IMR-90 (cell line): ENCODE measurements around the gene RTN3. TPM values are rescaled to one million over a fixed set of nuclear protein-coding genes. Genes with fewer than 3 reads are reported as not detected.

ENCODE experiments used
- ATAC-seq: fragments of 200-7000 bp; cut with Tn5 transposase; 2 replicates; pipeline ENCODE4 v1.9.1; 2020; ENCODE audit warnings: low read depth, mild to moderate bottlenecking, moderate library complexity
- BruUV-seq: library from RNA; stranded (reverse); fragments of 400-500 nt; replicated peaks from 2 replicates; lab custom pipeline; 2021; lab: Mats Ljungman, UMichigan
- CTCF ChIA-PET: fragments of 300-600 bp; formaldehyde crosslinking; extraction: SDS; loops from one replicate; lab custom pipeline; 2021; ENCODE audit warnings: antibody characterized with exemption; lab: Yijun Ruan, JAX
- POLR2A ChIA-PET: fragments of 300-600 bp; sonication (Branson Sonifier 250); formaldehyde crosslinking; loops from one replicate; lab custom pipeline; 2022; ENCODE audit warnings: antibody characterized with exemption; ENCODE audit not compliant: unreplicated experiment; lab: Charles Lee
- DNase-seq: peaks from one replicate; pipeline ENCODE4 v3.0.0; 2013
- H2AFZ ChIP-seq: replicated peaks from 2 replicates; pipeline ENCODE3; 2013; ENCODE audit warnings: low read length, mild to moderate bottlenecking; ENCODE audit not compliant: poor library complexity
- H2AK5ac ChIP-seq: 2 replicates; pipeline ENCODE4 v1.6.1; 2013; ENCODE audit warnings: low read depth, low read length, inconsistent platforms
- H2AK9ac ChIP-seq: replicated peaks from 2 replicates; pipeline ENCODE3; 2013; ENCODE audit warnings: mild to moderate bottlenecking, low read depth, low read length, moderate library complexity; ENCODE audit not compliant: poor library complexity
- H2BK120ac ChIP-seq: 2 replicates; pipeline ENCODE4 v1.6.1; 2013; ENCODE audit warnings: low read depth, low read length, inconsistent platforms
- H2BK15ac ChIP-seq: 3 replicates; pipeline ENCODE4 v1.6.1; 2013; ENCODE audit warnings: low read depth, low read length, inconsistent platforms
- H2BK20ac ChIP-seq: 2 replicates; pipeline ENCODE4 v1.6.1; 2013; ENCODE audit warnings: low read depth, mild to moderate bottlenecking, inconsistent platforms, low read length, moderate library complexity
- H2BK5ac ChIP-seq: 2 replicates; pipeline ENCODE4 v1.6.1; 2013; ENCODE audit warnings: mild to moderate bottlenecking, low read depth, low read length, inconsistent platforms; ENCODE audit not compliant: poor library complexity, severe bottlenecking
- H3K14ac ChIP-seq: replicated peaks from 2 replicates; pipeline ENCODE4 v1.6.1; 2013; ENCODE audit warnings: low read depth, low read length, inconsistent platforms
- H3K18ac ChIP-seq: 2 replicates; pipeline ENCODE4 v1.6.1; 2013; ENCODE audit warnings: low read depth, low read length, control low read depth
- H3K23ac ChIP-seq: 2 replicates; pipeline ENCODE4 v1.6.1; 2013; ENCODE audit warnings: low read depth, low read length, inconsistent platforms
- H3K27ac ChIP-seq: 2 replicates; pipeline ENCODE4 v1.5.1; 2013; ENCODE audit warnings: mild to moderate bottlenecking, control low read depth, low read length; ENCODE audit not compliant: insufficient read depth
- H3K27me3 ChIP-seq: 2 replicates; pipeline ENCODE4 v1.6.1; 2013; ENCODE audit warnings: low read length; ENCODE audit not compliant: control insufficient read depth, insufficient read depth
- H3K36me3 ChIP-seq: 2 replicates; pipeline ENCODE4 v1.6.1; 2013; ENCODE audit warnings: low read length, mixed read lengths; ENCODE audit not compliant: control insufficient read depth, insufficient read depth
- H3K4ac ChIP-seq: 2 replicates; pipeline ENCODE4 v1.6.1; 2013; ENCODE audit warnings: low read depth, low read length, inconsistent platforms
- H3K4me1 ChIP-seq: 2 replicates; pipeline ENCODE4 v1.6.1; 2013; ENCODE audit warnings: low read length, mixed read lengths; ENCODE audit not compliant: control insufficient read depth, insufficient read depth
- H3K4me2 ChIP-seq: 2 replicates; pipeline ENCODE4 v1.6.1; 2013; ENCODE audit warnings: low read depth, mild to moderate bottlenecking, control low read depth, low read length, moderate library complexity
- H3K4me3 ChIP-seq: 2 replicates; pipeline ENCODE4 v1.5.1; 2013; ENCODE audit warnings: low read depth, mild to moderate bottlenecking, control low read depth, low read length, moderate library complexity; ENCODE audit not compliant: insufficient read depth
- H3K56ac ChIP-seq: 2 replicates; pipeline ENCODE4 v1.6.1; 2013; ENCODE audit warnings: low read length, inconsistent platforms; ENCODE audit not compliant: insufficient read depth; ENCODE audit errors: extremely low read depth
- H3K79me1 ChIP-seq, 2 experiments: 2 replicates each; pipeline ENCODE4 v1.6.1; 2013; ENCODE audit warnings: low read length in 2 of 2, inconsistent platforms in 1 of 2, low read depth in 1 of 2
- H3K9ac ChIP-seq: 2 replicates; pipeline ENCODE4 v1.6.1; 2013; ENCODE audit warnings: low read depth, low read length, control low read depth
- H3K9me1 ChIP-seq: 2 replicates; pipeline ENCODE4 v1.6.1; 2013; ENCODE audit warnings: low read length, inconsistent platforms; ENCODE audit not compliant: insufficient read depth
- H3K9me3 ChIP-seq: 2 replicates; pipeline ENCODE4 v1.6.1; 2013; ENCODE audit warnings: low read length; ENCODE audit not compliant: control insufficient read depth, insufficient read depth
- H4K20me1 ChIP-seq: 2 replicates; pipeline ENCODE4 v1.6.1; 2013; ENCODE audit warnings: low read length, inconsistent platforms; ENCODE audit not compliant: insufficient read depth
- H4K5ac ChIP-seq: 2 replicates; pipeline ENCODE4 v1.6.1; 2013; ENCODE audit warnings: mild to moderate bottlenecking, low read depth, low read length, control low read depth
- H4K8ac ChIP-seq, 2 experiments: 2 replicates each; pipeline ENCODE4 v1.6.1; 2013; ENCODE audit warnings: low read depth in 2 of 2, low read length in 2 of 2, control low read depth in 1 of 2, inconsistent platforms in 1 of 2
- H4K91ac ChIP-seq: 2 replicates; pipeline ENCODE4 v1.6.1; 2013; ENCODE audit warnings: low read depth, low read length, inconsistent platforms; ENCODE audit not compliant: insufficient read depth
- BHLHE40 ChIP-seq: fragments of 150-350 bp; IDR thresholded peaks from 2 replicates; pipeline ENCODE4 v1.6.1; 2016; ENCODE audit warnings: mild to moderate bottlenecking, low read depth, low read length
- CEBPB ChIP-seq: IDR thresholded peaks from 2 replicates; pipeline ENCODE4 v1.6.1; 2012; ENCODE audit warnings: low read depth, low read length, improper control_type of control experiment
- CHD1 ChIP-seq: IDR thresholded peaks from 2 replicates; pipeline ENCODE4 v1.6.1; 2012; ENCODE audit warnings: low read depth, low read length, improper control_type of control experiment
- CTCF ChIP-seq: conservative IDR thresholded peaks from 2 replicates; pipeline ENCODE4 v1.5.1; 2012; ENCODE audit warnings: mild to moderate bottlenecking, low read depth, low read length, improper control_type of control experiment
- ELK1 ChIP-seq: fragments of 150-350 bp; IDR thresholded peaks from 2 replicates; pipeline ENCODE4 v1.6.1; 2016; ENCODE audit warnings: low read depth, mild to moderate bottlenecking, low read length, moderate library complexity, borderline replicate concordance
- FOS ChIP-seq: fragments of 150-350 bp; IDR thresholded peaks from 2 replicates; pipeline ENCODE4 v1.6.1; 2016; ENCODE audit warnings: low read depth, low read length
- MAFK ChIP-seq: IDR thresholded peaks from 2 replicates; pipeline ENCODE4 v1.6.1; 2012; ENCODE audit warnings: low read depth, low read length, improper control_type of control experiment
- MAZ ChIP-seq: IDR thresholded peaks from 2 replicates; pipeline ENCODE4 v1.6.1; 2012; ENCODE audit warnings: low read depth, mild to moderate bottlenecking, low read length, improper control_type of control experiment, moderate library complexity, borderline replicate concordance
- MXI1 ChIP-seq: IDR thresholded peaks from 2 replicates; pipeline ENCODE4 v1.6.1; 2012; ENCODE audit warnings: low read depth, mild to moderate bottlenecking, low read length, moderate library complexity, borderline replicate concordance
- NFE2L2 ChIP-seq: fragments of 150-350 bp; IDR thresholded peaks from 2 replicates; pipeline ENCODE4 v1.6.1; 2016; ENCODE audit warnings: low read depth, mild to moderate bottlenecking, low read length
- POLR2A ChIP-seq: IDR thresholded peaks from 2 replicates; pipeline ENCODE4 v1.6.1; 2012; ENCODE audit warnings: mild to moderate bottlenecking, low read depth, low read length
- RAD21 ChIP-seq: IDR thresholded peaks from 2 replicates; pipeline ENCODE4 v1.6.1; 2012; ENCODE audit warnings: low read length, improper control_type of control experiment
- RCOR1 ChIP-seq: IDR thresholded peaks from 2 replicates; pipeline ENCODE4 v1.6.1; 2012; ENCODE audit warnings: mild to moderate bottlenecking, low read length, improper control_type of control experiment; ENCODE audit not compliant: insufficient replicate concordance
- RFX5 ChIP-seq: IDR thresholded peaks from 2 replicates; pipeline ENCODE4 v1.8.0; 2012; ENCODE audit warnings: low read depth, mild to moderate bottlenecking, low read length, moderate library complexity
- SMC3 ChIP-seq: fragments of 150-350 bp; IDR thresholded peaks from 2 replicates; pipeline ENCODE4 v1.6.1; 2016; ENCODE audit warnings: low read depth, mild to moderate bottlenecking, antibody characterized with exemption, low read length, moderate library complexity
- USF2 ChIP-seq: fragments of 150-350 bp; IDR thresholded peaks from 2 replicates; pipeline ENCODE4 v1.6.1; 2017; ENCODE audit warnings: mild to moderate bottlenecking, antibody characterized with exemption, low read length, low read depth
- WGBS, 2 experiments: methylation state at CpG; one replicate each; pipeline versions ENCODE4 v1.1.5 to v1.1.7; 2013; ENCODE audit warnings: missing lambda C conversion rate in 2 of 2; ENCODE audit not compliant: insufficient read length in 1 of 2; ENCODE audit errors: extremely low coverage in 2 of 2; 5-methylcytosine and 5-hydroxymethylcytosine counted together
- dilution Hi-C: fragments of 300-500 bp; cut with HindIII; formaldehyde crosslinking; loops from one replicate; pipeline ENCODE4 v1.14.3; 2018; ENCODE audit warnings: low sequenced_read_pairs; ENCODE audit not compliant: unreplicated experiment
- in situ Hi-C: fragments of 300-500 bp; cut with MboI; formaldehyde crosslinking; loops from 3 replicates; pipeline ENCODE4 v1.14.3; 2019; ENCODE audit warnings: low sequenced_read_pairs, inconsistent platforms, mixed read lengths
- intact Hi-C: fragments of 100-400 bp; cut with micrococcal nuclease; formaldehyde crosslinking; loops from 2 replicates; pipeline ENCODE4 v1.10.0; 2022
- polyA plus RNA-seq, 3 experiments: library from polyadenylated mRNA; depleted of rRNA; stranded (reverse); fragments of >200 nt; gene quantifications; 2 replicates each; pipeline ENCODE4 v1.2.3, GENCODE V29; 2012; ENCODE audit warnings: low replicate concordance in 1 of 3
- total RNA-seq: library from RNA; depleted of rRNA; stranded (reverse); fragments of >200 nt; gene quantifications from 2 replicates; pipeline ENCODE4 v1.2.3, GENCODE V29; 2012

RTN3 gene
- total and polyA plus RNA-seq, 2 of the 4 experiments (the other 2 are of a cell fraction), result 31.2 to 64.6 TPM

- no peak overlapping the region for H3K56ac ChIP-seq
- H4K91ac ChIP-seq, result no peak overlapping the region
- no peak overlapping the region for H3K4me2 ChIP-seq
- WGBS, 2 experiments, result 100% methylated on average over 1 of the region's 2 CpGs; no CpG with 5 or more reads in 1 of the 2 experiments
- no peak overlapping the region for H3K4me3 ChIP-seq
- no peak overlapping the region for H2AK5ac ChIP-seq
- no peak overlapping the region for H2AFZ ChIP-seq
- H3K23ac ChIP-seq, result no peak overlapping the region
- H3K27ac ChIP-seq, result no peak overlapping the region
- H2BK5ac ChIP-seq, result no peak overlapping the region
- H2BK15ac ChIP-seq, result no peak overlapping the region
- no peak overlapping the region for H3K18ac ChIP-seq
- H2BK20ac ChIP-seq, result no peak overlapping the region
- H3K9ac ChIP-seq, result no peak overlapping the region
- in situ Hi-C loops, result no loop called here
- dilution Hi-C loops, result no loop called here
- no peaks in the 10 kb centered on the region for H3K9me3 ChIP-seq
- ChIA-PET POLR2A (no interaction called here), CTCF (interaction anchor here (0.6 kb wide), 2 partner anchors 102 to 112 kb away, joined by 3 read pairs; no protein-coding TSS in a partner anchor)
- peaks cover 13 to 76% of the 10 kb centered on the region in 2 experiments for H3K79me1 ChIP-seq
- ATAC-seq (no peak), DNase-seq (no peak)
- H3K4ac ChIP-seq, result no peak overlapping the region
- H3K4me1 ChIP-seq, result no peaks in the 10 kb centered on the region
- intact Hi-C loops, result no loop called here
- H2AK9ac ChIP-seq, result no peak overlapping the region
- peaks cover 2% of the 10 kb centered on the region; the same call in 1 of the 2 replicates for H3K36me3 ChIP-seq
- no peak for TF ChIP-seq RFX5
- no peak for TF ChIP-seq FOS
- no peak for TF ChIP-seq MAFK
- no peak for TF ChIP-seq ELK1
- no peak for TF ChIP-seq CHD1
- no peak for TF ChIP-seq CTCF
- TF ChIP-seq NFE2L2, result no peak
- no peak for TF ChIP-seq MAZ
- TF ChIP-seq CEBPB, result no peak
- TF ChIP-seq MXI1, result no peak
- no peak for TF ChIP-seq SMC3
- no peak for TF ChIP-seq BHLHE40
- no peak for TF ChIP-seq USF2
- TF ChIP-seq RCOR1, result no peak
- TF ChIP-seq RAD21, result no peak
- TF ChIP-seq POLR2A, result no peak
- peaks cover 32% of the 10 kb centered on the region for H4K20me1 ChIP-seq
- no peak overlapping the region for H4K5ac ChIP-seq
- no TSS peak for BruUV-seq
- 0 out of 2 replicates have a peak, but pooled peaks cover 3% of the 10 kb centered on the region for H3K9me1 ChIP-seq
- H2BK120ac ChIP-seq, result no peak overlapping the region
- no peak overlapping the region for H3K14ac ChIP-seq
- no peaks in the 10 kb centered on the region for H3K27me3 ChIP-seq
- no peak overlapping the region for H4K8ac ChIP-seq
These were observed 32.5 kb downstream of the RTN3 start for GRCh38 chr11:63713766-63714165.
